Mononuclear cell (primary cell): ENCODE results near the gene NEUROD1. TPM values are rescaled to one million over a fixed set of nuclear protein-coding genes. Genes with fewer than 3 reads are reported as not detected.

Source experiments
- H3K27me3 ChIP-seq: 2 replicates; pipeline ENCODE4 v1.6.0; 2011; ENCODE audit warnings: low read length, control low read depth; ENCODE audit not compliant: insufficient read depth
- H3K4me1 ChIP-seq: 2 replicates; pipeline ENCODE4 v1.5.1; 2011; ENCODE audit warnings: mild to moderate bottlenecking, low read length, control low read depth; ENCODE audit not compliant: insufficient read depth
- H3K4me3 ChIP-seq: 2 replicates; pipeline ENCODE4 v1.5.1; 2011; ENCODE audit warnings: mild to moderate bottlenecking, low read length, moderate library complexity
- H3K9me3 ChIP-seq: 2 replicates; pipeline ENCODE4 v1.5.1; 2011; ENCODE audit warnings: low read depth, mild to moderate bottlenecking, control low read depth, low read length
- total RNA-seq: library from RNA; depleted of rRNA; stranded (reverse); fragments of >200 nt; gene quantifications from one replicate; pipeline ENCODE4 v1.2.3, GENCODE V29; 2012

NEUROD1 gene
- total RNA-seq, 1 donor = not detected

DNA sequence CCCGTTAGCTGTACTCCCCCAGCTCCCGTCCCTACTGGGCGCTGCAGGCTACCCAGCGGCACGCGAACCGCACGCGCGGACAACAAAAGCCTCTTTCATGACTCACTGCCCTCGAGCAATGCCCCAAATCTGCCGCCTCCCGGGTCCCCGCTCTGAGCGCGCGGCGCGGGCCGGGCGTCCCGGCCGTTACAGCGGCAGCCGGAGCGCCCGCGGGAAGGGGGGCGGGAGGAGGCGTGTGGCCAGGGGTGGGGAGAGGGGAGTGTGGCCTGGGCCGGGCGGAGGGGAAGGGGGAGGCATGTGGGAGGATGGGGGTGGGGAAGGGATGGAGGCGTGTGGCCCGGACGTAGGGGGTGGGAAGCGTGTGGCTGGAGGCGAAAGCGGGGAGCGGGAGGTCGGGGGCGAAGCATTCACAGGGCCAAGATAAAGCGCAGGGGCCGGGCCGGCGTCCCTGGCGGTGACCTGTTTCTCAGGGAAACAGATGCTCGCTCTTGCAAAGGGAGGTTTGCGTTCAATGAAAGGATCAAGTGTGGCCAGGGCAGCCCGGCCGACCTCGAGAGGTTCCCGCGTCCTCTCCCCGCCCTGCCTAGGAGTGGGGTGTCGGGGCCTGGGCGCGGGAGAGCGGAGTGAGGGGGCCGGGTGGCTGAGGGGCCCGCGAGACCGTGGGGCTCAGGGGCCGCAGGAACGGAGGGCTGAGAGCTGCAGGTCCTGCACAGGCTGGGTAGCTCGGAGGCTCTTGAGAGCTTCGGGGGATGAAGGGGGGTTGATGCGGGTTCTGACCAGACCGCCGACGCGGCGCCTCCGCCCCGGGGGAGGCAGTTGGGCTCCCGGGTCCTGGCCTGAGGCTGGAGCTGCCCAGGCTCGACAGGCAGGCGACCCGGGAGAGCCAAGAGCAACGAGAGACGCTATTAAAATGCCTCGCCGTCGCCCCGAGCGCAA, 3.5 kb upstream of the NEUROD1 start:
- peaks cover 92% of the 10 kb centered on the region for H3K27me3 ChIP-seq
- peaks cover 45% of the 10 kb centered on the region for H3K4me1 ChIP-seq
- H3K9me3 ChIP-seq = no peaks in the 10 kb centered on the region
- H3K4me3 ChIP-seq = no peak overlapping the region

DNA sequence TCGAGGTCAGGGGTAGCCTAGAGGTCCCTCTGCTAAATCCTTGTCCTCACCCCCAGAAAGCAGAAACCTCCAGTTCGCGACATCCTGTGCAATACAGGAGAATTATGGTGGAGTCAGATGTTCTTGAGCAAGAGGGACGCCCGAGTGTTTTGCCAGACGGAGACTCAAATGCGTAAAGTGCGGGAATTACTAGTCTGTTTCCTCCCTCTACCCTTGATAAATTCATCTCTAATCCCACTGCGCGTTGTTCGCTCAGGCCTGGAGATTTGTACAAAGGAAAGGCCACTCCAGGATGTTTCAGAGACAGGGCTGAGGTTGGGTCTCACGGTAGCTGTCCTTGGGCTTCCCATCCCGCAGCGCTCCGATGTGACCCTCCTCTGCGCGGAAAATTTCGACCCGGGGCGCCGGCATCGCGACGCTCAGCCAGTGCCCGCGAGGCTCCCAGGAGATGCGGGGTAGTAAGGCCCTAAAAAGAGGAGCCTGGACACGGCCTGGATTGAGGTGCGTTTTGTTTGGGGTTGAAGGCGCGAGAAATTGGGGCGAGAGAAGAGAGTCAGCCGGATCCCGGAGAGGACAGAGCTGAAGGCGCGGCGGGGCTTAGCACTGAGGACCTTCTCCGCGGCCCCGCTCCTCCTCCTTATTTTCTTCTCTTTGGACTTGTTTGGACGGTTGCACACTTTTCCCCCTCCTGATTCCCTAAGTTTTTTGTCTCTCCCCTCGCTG, 2.6 kb upstream of the NEUROD1 start:
- Histone ChIP-seq H3K27me3 (peaks cover 94% of the 10 kb centered on the region), H3K4me3 (no peak overlapping the region), H3K4me1 (peaks cover 45% of the 10 kb centered on the region), H3K9me3 (no peaks in the 10 kb centered on the region)

DNA sequence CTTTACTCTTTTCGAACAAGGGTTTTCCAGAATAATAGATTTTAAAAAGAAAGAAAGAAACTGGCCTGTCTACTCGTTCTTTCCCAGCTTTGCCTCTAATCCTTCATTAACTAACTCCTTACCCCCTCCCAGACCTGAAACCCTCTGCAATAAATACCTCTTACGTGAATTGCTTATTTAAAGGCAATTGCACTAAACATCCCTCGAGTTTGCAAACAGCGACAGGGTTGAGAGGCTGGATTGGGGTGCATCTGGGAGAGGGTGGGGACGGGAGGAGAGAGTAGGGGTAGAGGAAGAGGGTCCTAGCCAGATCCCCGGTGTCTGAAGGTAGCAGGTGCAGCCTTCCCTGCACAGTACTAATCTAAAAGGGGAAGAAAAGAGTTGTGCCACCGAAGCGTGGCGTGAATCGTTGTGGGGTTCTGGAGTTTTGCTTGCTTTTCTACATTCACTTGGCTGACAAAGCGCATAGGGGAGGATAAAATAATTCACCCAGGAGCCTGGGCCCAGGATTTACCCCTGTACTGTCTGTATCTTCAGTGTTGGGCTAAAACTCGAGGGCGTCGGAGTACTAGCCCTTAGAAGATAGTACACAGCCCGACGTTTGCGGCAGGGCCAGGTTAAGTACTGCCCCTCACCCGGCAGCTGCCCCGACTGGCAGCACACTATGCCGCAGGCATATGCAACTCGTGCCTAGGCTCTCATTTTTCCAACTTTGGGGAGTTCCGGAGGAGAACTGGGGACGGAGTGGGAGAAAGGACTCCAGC, 1.9 kb upstream of the NEUROD1 start:
- Histone ChIP-seq H3K9me3 (no peaks in the 10 kb centered on the region), H3K4me1 (peaks cover 49% of the 10 kb centered on the region), H3K4me3 (no peak overlapping the region), H3K27me3 (peaks cover 97% of the 10 kb centered on the region)

DNA sequence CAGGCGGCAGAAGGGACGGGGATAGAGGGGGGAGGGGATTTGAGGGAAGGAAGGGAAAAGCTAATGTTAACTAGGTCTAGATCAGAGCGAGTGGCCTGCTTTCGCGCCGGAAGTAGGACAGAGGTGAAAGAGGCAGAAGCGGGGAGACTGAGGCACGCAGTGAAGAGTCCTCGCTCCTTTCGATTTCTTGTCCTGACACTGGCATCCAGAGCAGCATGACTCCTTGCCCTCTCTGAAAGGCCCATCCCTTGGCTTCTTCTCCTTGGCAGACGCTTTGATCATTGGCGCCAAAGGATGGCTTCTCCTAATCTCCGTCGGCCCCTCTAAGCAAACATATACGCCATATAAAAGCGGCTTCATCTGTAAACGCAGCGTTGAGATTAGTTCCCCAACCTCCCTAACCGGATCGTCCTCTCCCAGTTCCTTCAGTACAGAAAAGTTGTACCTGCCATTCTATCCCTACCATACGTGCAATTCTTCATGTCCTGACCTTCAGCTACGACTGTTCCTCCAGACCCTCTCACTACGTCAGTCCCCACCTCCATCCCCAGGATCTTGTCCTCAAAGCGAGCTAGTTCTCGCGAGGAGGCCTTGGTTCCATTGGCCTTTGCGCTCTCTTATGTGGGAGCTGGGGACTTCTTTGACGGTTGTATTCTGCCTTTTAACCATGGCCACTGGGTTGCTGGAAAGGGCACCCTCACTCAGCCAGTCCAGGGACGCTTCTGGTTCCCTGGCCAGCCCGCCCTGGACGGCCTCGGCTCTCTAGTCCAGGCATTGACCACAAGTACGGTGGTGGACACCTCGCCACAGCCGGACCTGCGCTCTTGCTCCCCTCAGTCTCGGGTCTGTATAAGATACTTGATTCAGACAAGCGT, 857 bp upstream of the NEUROD1 start:
- Histone ChIP-seq H3K4me1 (peaks cover 49% of the 10 kb centered on the region), H3K9me3 (no peaks in the 10 kb centered on the region), H3K4me3 (no peak overlapping the region), H3K27me3 (peaks cover 97% of the 10 kb centered on the region)

DNA sequence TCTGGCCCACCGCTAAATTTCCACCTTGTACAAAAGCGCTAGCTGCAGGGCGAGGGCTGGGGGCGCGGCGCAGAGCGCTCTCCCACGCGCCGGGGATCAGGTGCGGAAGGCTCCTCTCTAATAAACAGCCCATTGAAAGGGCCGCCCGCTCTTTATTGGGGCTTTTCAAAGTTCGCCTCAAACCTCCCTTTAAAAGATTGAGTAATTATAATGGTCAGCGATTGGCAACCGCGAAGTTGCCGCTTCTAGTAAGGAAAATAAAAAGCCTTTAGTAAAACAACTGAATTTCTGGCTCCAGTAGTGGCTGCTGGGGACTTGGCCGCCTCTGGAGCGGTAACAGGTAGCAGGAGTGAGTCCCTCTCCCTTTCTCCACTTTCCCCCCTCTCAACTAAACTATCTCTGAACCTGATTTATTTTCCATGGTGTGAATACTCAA, 755 bp downstream of the NEUROD1 start:
- H3K27me3 ChIP-seq = peaks cover 96% of the 10 kb centered on the region
- H3K4me3 ChIP-seq = no peak overlapping the region
- H3K9me3 ChIP-seq = no peaks in the 10 kb centered on the region
- H3K4me1 ChIP-seq = peaks cover 42% of the 10 kb centered on the region

DNA sequence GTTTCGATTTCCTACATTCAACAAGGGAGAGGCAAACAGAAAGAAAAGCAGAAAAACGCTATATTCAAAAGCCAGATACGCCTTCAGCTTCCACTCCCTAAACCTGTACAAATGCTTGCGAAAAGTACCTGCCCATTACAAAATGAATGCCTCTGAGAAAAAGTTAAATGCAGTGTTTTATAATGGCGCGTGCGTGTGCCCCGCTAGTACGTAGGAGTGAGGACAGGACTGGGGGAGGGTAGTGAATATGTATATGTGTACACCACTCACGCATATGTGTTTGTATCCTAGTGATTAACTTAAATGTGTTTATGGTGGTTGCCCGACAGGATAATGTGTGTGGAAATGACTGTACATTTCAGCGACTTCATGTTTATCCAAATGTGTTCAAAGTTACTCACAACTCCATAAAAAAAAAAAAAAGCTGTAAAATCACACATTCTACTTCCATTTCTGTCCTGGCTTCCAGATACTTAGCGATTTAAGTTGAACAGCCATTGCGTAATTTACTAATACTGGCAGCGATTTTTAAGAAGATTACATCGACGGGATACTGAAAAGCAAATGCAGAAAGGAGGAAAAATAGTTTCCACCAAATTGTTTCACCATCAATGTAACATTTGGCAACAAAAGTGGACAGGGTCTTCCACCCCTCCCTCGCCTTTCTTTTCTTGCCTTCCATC, 1.3 kb downstream of the NEUROD1 start:
- peaks cover 36% of the 10 kb centered on the region for H3K4me1 ChIP-seq

DNA sequence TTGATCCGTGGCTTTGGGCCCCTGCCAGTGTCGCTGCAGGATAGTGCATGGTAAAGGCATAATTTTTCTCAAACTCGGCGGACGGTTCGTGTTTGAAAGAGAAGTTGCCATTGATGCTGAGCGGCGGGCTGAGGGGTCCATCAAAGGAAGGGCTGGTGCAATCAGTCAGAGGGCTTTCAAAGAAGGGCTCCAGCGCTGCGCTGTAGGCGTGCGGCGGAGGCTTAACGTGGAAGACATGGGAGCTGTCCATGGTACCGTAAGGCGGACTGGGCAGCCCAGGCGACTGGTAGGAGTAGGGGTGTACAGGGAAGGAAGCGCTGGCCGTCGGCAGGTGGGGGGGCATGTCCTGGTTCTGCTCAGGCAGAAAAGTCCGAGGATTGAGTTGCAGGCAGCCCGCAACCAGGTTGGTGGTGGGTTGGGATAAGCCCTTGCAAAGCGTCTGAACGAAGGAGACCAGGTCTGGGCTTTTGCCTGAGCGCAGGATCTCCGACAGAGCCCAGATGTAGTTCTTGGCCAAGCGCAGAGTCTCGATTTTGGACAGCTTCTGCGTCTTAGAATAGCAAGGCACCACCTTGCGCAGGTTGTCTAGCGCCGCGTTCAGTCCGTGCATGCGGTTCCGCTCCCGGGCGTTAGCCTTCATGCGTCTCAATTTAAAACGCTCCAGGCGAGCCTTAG, 2.3 kb downstream of the NEUROD1 start:
- peaks cover 89% of the 10 kb centered on the region for H3K27me3 ChIP-seq
- no peaks in the 10 kb centered on the region for H3K9me3 ChIP-seq
- H3K4me1 ChIP-seq = peaks cover 32% of the 10 kb centered on the region
- no peak overlapping the region for H3K4me3 ChIP-seq

More for the DNA sequence above, 1.3 kb downstream of the NEUROD1 start:
- Histone ChIP-seq H3K27me3 (peaks cover 96% of the 10 kb centered on the region), H3K9me3 (no peaks in the 10 kb centered on the region), H3K4me3 (no peak overlapping the region)

DNA sequence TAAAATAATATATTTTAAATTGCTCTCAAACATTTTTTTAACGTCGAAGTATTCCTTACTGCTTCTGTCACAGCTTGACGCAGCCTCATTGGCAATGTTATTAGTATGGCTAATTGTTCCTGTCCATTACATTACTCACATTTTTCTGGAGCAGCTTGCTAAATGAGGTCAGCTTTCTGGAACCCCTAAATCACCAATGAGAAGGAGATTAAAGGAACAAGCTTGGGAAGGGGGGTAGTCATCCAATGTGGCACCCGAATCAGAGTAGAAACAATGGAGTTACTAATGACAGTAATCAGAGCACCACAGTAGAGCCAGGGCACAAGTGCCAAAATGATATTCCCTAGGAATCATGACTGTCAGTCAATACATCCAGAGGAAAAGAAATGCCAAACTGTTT, 5.1 kb downstream of the NEUROD1 start:
- no peaks in the 10 kb centered on the region for H3K9me3 ChIP-seq
- H3K4me1 ChIP-seq = peaks cover 8% of the 10 kb centered on the region
- peaks cover 65% of the 10 kb centered on the region for H3K27me3 ChIP-seq
- H3K4me3 ChIP-seq = no peak overlapping the region

DNA sequence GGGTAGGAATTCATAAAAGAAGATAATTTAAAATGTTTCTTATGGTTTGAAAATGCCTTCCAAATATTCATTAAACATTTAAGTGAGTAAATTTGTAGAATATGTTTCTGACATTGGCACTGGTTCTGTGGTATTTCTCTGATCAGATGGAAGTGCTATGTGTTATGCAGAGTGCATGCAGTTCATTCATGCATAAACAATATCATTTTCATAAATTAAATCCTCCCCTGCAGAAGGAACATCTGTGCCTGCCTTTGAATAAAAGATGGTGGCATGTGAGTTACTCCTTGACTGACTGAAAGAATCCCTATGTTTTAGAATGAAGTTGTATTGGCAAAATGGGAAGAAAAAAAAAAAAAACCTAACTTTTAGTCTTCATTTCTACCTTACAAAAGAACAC, 5.9 kb downstream of the NEUROD1 start:
- H3K9me3 ChIP-seq = no peaks in the 10 kb centered on the region
- H3K27me3 ChIP-seq = peaks cover 57% of the 10 kb centered on the region
- peaks cover 8% of the 10 kb centered on the region for H3K4me1 ChIP-seq
- H3K4me3 ChIP-seq = no peak overlapping the region

DNA sequence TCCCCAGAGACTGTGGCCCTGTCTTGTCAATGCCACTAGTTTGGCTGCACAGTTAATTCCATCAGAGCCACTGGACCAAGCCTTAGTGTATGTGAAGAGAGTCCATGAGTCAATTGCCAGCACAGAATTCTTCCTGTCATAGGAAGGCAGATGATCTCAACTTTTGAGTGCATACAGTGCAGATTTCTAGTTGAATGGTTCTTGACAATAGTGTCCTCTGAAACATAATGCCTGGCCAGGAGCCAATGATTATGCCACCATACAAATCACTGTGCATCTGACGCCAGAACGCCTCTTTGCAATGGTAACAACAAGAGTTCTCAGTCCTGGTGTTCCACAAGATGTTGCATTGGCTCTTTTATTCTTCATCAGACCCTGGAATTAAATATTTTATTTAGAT, 7.1 kb downstream of the NEUROD1 start:
- Histone ChIP-seq H3K9me3 (no peaks in the 10 kb centered on the region), H3K4me3 (no peak overlapping the region), H3K27me3 (peaks cover 55% of the 10 kb centered on the region), H3K4me1 (peaks cover 8% of the 10 kb centered on the region)

DNA sequence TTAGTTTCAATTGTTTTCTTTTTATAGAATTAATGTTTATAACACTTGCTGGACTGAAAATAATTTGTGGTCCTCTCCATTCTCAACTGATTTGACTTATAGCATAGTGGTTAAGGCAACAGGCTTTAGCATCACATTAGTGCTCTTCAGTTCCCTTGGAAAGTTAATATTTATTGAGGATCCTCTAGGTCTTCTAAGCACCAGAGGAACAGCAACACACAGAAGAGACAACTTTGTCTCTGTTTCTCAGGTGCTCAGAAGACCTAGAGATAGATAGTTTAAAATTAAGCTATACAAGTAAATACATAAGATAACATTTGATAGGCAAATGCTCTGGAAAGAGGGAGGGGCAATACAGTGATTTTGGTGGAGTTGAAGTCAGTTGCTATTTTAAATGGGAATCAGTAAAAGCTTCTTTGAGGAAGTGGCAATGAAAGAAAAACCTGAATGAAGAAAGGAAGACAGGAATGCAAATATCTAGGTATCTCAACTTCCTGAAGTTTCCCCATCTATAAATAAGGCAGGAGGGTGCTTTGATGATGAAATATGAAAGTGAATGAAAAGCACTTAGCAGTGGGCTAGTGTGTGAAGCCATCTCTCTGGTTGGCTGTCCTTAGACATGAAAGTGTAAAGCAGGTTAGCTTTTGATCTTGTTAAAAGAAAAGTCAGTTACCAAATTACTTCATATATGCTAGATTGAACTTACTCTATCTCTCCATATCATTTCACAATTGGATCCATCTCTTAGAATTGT, 7.9 kb downstream of the NEUROD1 start:
- H3K27me3 ChIP-seq = peaks cover 50% of the 10 kb centered on the region
- no peak overlapping the region for H3K4me3 ChIP-seq
- H3K4me1 ChIP-seq = peaks cover 4% of the 10 kb centered on the region
- H3K9me3 ChIP-seq = no peaks in the 10 kb centered on the region

DNA sequence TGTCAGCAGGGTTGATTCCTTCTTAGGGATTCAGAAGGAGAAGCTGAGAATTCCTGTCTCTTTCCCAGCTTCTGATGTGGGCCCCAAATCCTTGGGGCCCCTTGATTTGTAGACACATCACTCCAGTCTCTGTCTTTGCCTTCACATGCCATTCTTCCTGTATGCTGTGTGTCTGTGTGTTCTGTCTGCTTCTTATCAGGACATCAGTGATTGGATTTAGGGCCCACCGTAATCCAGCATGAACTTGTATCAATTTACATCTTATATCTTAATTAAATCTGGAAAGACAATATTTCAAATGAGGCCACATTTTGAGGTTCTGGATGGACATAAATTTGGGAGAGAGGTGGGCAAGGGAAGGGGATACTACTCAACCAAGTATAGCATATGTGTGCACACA, 9.7 kb downstream of the NEUROD1 start:
- Histone ChIP-seq H3K4me3 (no peak overlapping the region), H3K27me3 (peaks cover 34% of the 10 kb centered on the region), H3K4me1 (peaks cover 4% of the 10 kb centered on the region), H3K9me3 (no peaks in the 10 kb centered on the region)

DNA sequence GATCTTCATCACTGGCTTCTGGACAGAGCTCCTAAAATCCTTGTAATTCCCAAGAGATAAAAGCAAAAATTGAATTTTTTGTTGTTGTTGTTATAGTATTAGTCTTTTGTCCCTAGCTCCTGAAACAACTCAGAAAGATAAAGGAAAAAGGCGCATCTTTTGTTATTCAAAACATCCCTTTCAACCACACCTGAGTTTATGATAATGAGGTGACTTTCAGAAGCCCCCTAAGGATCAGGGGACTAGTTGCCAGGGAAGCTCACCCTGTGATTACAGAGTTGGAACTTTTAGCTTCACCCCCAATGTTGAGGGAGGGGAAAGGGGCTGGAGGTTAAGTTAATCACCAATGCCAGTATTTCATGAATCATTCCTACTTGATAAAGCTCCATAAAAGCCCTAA, 13.1 kb downstream of the NEUROD1 start:
- H3K9me3 ChIP-seq = no peaks in the 10 kb centered on the region
- H3K4me3 ChIP-seq = no peak overlapping the region
- H3K27me3 ChIP-seq = peaks cover 17% of the 10 kb centered on the region
- H3K4me1 ChIP-seq = no peaks in the 10 kb centered on the region
